ENCODE results near the gene FOXA3. TPM values are rescaled to one million over a fixed set of nuclear protein-coding genes. Genes with fewer than 3 reads are reported as not detected.
A peak's percentile ranks its signal among the peaks of the same experiment; 100 is the strongest.

FOXA3 gene
- total RNA-seq, 2 experiments from 2014 or later, result not detected

- BruUV-seq (replicated peaks), result no TSS peak
- Histone ChIP-seq H3K79me2 (ENCODE audit: insufficient read depth, low read depth, low read length) (no peaks in the 10 kb centered on the region), H3K4me1 (ENCODE audit: insufficient read depth, low read length, poor library complexity, severe bottlenecking) (no peaks in the 10 kb centered on the region), H4K20me1 (ENCODE audit: insufficient read depth, low read length) (no peaks in the 10 kb centered on the region), H3K9me3 (ENCODE audit: low read length) (no peaks in the 10 kb centered on the region), H3K4me3 (ENCODE audit: low read depth, low read length, poor library complexity, severe bottlenecking) (no peak overlapping the region), H3K9me2 (ENCODE audit: insufficient read depth, low read length) (no peaks in the 10 kb centered on the region), H3K4me2 (ENCODE audit: low read length) (no peak overlapping the region), H3K27ac (ENCODE audit: low read depth, low read length, poor library complexity, severe bottlenecking) (no peak overlapping the region), H2AFZ (ENCODE audit: low read length) (no peak overlapping the region), H3K36me3 (ENCODE audit: insufficient read depth, low read length) (no peaks in the 10 kb centered on the region)
- intact Hi-C loops (cut with micrococcal nuclease; ENCODE audit: unreplicated experiment), result no loop called here
- no peak for DNase-seq (ENCODE audit: low spot score)
- TF ChIP-seq CTCF (conservative IDR thresholded peaks at IDR 0.05; ENCODE audit: low read length) (no peak), EZH2phosphoT487 (IDR thresholded peaks at IDR 0.05; ENCODE audit: borderline replicate concordance, low read depth, low read length) (no peak)
- ChIA-PET CTCF (ENCODE audit: unreplicated experiment) (no interaction called here), POLR2A (no interaction called here)
These were observed 47.2 kb downstream of the FOXA3 start for GRCh38 chr19:45911291-45911690.

- Histone ChIP-seq H3K4me2 (ENCODE audit: low read length) (no peak within 1 kb of the TSS), H3K9me3 (ENCODE audit: low read length) (no peaks in the 10 kb centered on the region), H3K9me2 (ENCODE audit: insufficient read depth, low read length) (no peaks in the 10 kb centered on the region), H3K27ac (ENCODE audit: low read depth, low read length, poor library complexity, severe bottlenecking) (no peak within 1 kb of the TSS), H3K79me2 (ENCODE audit: insufficient read depth, low read depth, low read length) (no peaks in the 10 kb centered on the region), H4K20me1 (ENCODE audit: insufficient read depth, low read length) (no peaks in the 10 kb centered on the region), H3K4me3 (ENCODE audit: low read depth, low read length, poor library complexity, severe bottlenecking) (no peak within 1 kb of the TSS), H3K36me3 (ENCODE audit: insufficient read depth, low read length) (no peaks in the 10 kb centered on the region), H3K4me1 (ENCODE audit: insufficient read depth, low read length, poor library complexity, severe bottlenecking) (no peaks in the 10 kb centered on the region), H2AFZ (ENCODE audit: low read length) (no peak within 1 kb of the TSS)
- CTCF ChIA-PET (ENCODE audit: unreplicated experiment), result no interaction called here
- DNase-seq (ENCODE audit: low spot score), result peak; percentile 29
- intact Hi-C loops (cut with micrococcal nuclease; ENCODE audit: unreplicated experiment), result no loop called here
- no TSS peak for BruUV-seq (replicated peaks)
- no peak for TF ChIP-seq EZH2phosphoT487 (IDR thresholded peaks at IDR 0.05; ENCODE audit: borderline replicate concordance, low read depth, low read length)
- peak; percentile 63 for TF ChIP-seq CTCF (conservative IDR thresholded peaks at IDR 0.05; ENCODE audit: low read length)
- POLR2A ChIA-PET, result no interaction called here
These were observed 50.0 kb downstream of the FOXA3 start, which contains the start of gene NANOS2 for GRCh38 chr19:45913874-45914830. NANOS2 (minus strand) TSS chr19:45914778; CDS start chr19:45914693, 85 bp downstream.

Data from OCI-LY7 (cell line).